HG03039 (cell line): ENCODE measurements around the gene KAT2B.

Experiments used
- ATAC-seq: cut with Tn5 transposase; IDR thresholded peaks from one replicate; pipeline ENCODE4 v1.9.1; 2021; ENCODE audit warnings: mild to moderate bottlenecking, moderate library complexity; ENCODE audit not compliant: unreplicated experiment

Gene KAT2B

GRCh38 chr3:20095470-20095869, 55.2 kb downstream of the KAT2B start:
- ATAC-seq: no peak

- no peak for ATAC-seq
Observed at GRCh38 chr3:20096135-20096685, 56.0 kb downstream of the KAT2B start.

GRCh38 chr3:20097015-20097414, 56.8 kb downstream of the KAT2B start:
- ATAC-seq: no peak

- ATAC-seq: no peak
Observed at GRCh38 chr3:20099060-20099459, 58.8 kb downstream of the KAT2B start.

- ATAC-seq: no peak
Observed at GRCh38 chr3:20100151-20100550, 59.9 kb downstream of the KAT2B start.

GRCh38 chr3:20101041-20101440, 60.8 kb downstream of the KAT2B start:
- no peak for ATAC-seq

- ATAC-seq: no peak
Observed at GRCh38 chr3:20103731-20104130, 63.5 kb downstream of the KAT2B start.

- ATAC-seq: peak; percentile 57
Observed at GRCh38 chr3:20104167-20104661, 64.0 kb downstream of the KAT2B start.

GRCh38 chr3:20105513-20106280, 65.5 kb downstream of the KAT2B start:
- no peak for ATAC-seq

- ATAC-seq: no peak
Observed at GRCh38 chr3:20107722-20108121, 67.5 kb downstream of the KAT2B start.

GRCh38 chr3:20108869-20109268, 68.6 kb downstream of the KAT2B start:
- ATAC-seq: no peak

- ATAC-seq: no peak
Observed at GRCh38 chr3:20110826-20111225, 70.6 kb downstream of the KAT2B start.

- no peak for ATAC-seq
Observed at GRCh38 chr3:20111836-20112235, 71.6 kb downstream of the KAT2B start.

GRCh38 chr3:20121088-20121487, 80.8 kb downstream of the KAT2B start:
- no peak for ATAC-seq

- no peak for ATAC-seq
Observed at GRCh38 chr3:20123131-20123652, 82.9 kb downstream of the KAT2B start.

- no peak for ATAC-seq
Observed at GRCh38 chr3:20125289-20125688, 85.0 kb downstream of the KAT2B start.

- ATAC-seq: peak; percentile 100
Observed at GRCh38 chr3:20125897-20126296, 85.7 kb downstream of the KAT2B start.

GRCh38 chr3:20128358-20128757, 88.1 kb downstream of the KAT2B start:
- ATAC-seq: no peak

GRCh38 chr3:20130106-20130505, 89.9 kb downstream of the KAT2B start:
- no peak for ATAC-seq

GRCh38 chr3:20136231-20136630, 96.0 kb downstream of the KAT2B start:
- no peak for ATAC-seq

GRCh38 chr3:20137647-20138046, 97.4 kb downstream of the KAT2B start:
- no peak for ATAC-seq

- no peak for ATAC-seq
Observed at GRCh38 chr3:20140881-20141280, 100.6 kb downstream of the KAT2B start.
